ENCODE results near the gene AGO4.
A peak's percentile ranks its signal among the peaks of the same experiment; 100 is the strongest.
"Not testable (repeated sequence)": the region's sequence is repeated elsewhere in the genome, so short reads cannot be mapped to it uniquely, and the experiment has no call there.

The AGO4 gene

GRCh38 chr1:35797380-35797779, 10.4 kb upstream of the AGO4 start:
- Histone ChIP-seq H3K27ac (no peak overlapping the region), H3K27me3 (ENCODE audit: insufficient read depth, low read depth) (no peaks in the 10 kb centered on the region), H3K4me3 (IDR thresholded peaks at IDR 0.05; ENCODE audit: insufficient read depth, low read depth, low read length) (no peak overlapping the region), H3K4me1 (ENCODE audit: low read depth, poor library complexity, severe bottlenecking) (no peaks in the 10 kb centered on the region), H3K79me2 (ENCODE audit: insufficient read depth, low read depth) (no peaks in the 10 kb centered on the region), H3K36me3 (ENCODE audit: insufficient read depth) (no peaks in the 10 kb centered on the region), H4K20me1 (ENCODE audit: insufficient read depth) (no peaks in the 10 kb centered on the region), H3K4me2 (no peak overlapping the region), H2AFZ (ENCODE audit: low read depth) (no peak overlapping the region), H3K9ac (no peak overlapping the region)
- no peak for TF ChIP-seq CTCF (conservative IDR thresholded peaks at IDR 0.05; ENCODE audit: low read depth, low read length)

- not testable (repeated sequence) for H3K27me3 ChIP-seq (ENCODE audit: insufficient read depth, low read depth); H3K9ac ChIP-seq; H3K36me3 ChIP-seq (ENCODE audit: insufficient read depth); H3K4me3 ChIP-seq (IDR thresholded peaks at IDR 0.05; ENCODE audit: insufficient read depth, low read depth, low read length); H3K79me2 ChIP-seq (ENCODE audit: insufficient read depth, low read depth); H4K20me1 ChIP-seq (ENCODE audit: insufficient read depth); H3K4me1 ChIP-seq (ENCODE audit: low read depth, poor library complexity, severe bottlenecking); H3K27ac ChIP-seq; H3K4me2 ChIP-seq; H2AFZ ChIP-seq (ENCODE audit: low read depth)
Measured at GRCh38 chr1:35798019-35798418, 9.8 kb upstream of the AGO4 start.

GRCh38 chr1:35800167-35800887, 7.5 kb upstream of the AGO4 start:
- H3K4me2 ChIP-seq; H3K36me3 ChIP-seq (ENCODE audit: insufficient read depth); H2AFZ ChIP-seq (ENCODE audit: low read depth); H3K4me1 ChIP-seq (ENCODE audit: low read depth, poor library complexity, severe bottlenecking); H3K79me2 ChIP-seq (ENCODE audit: insufficient read depth, low read depth); H3K27ac ChIP-seq; H4K20me1 ChIP-seq (ENCODE audit: insufficient read depth); H3K4me3 ChIP-seq (IDR thresholded peaks at IDR 0.05; ENCODE audit: insufficient read depth, low read depth, low read length); H3K27me3 ChIP-seq (ENCODE audit: insufficient read depth, low read depth); H3K9ac ChIP-seq: not testable (repeated sequence)

GRCh38 chr1:35808450-35809113, 766 bp downstream of the AGO4 start:
- H3K27me3 ChIP-seq (ENCODE audit: insufficient read depth, low read depth) = no peaks in the 10 kb centered on the region
- peak overlapping the region; percentile 60 for H3K4me3 ChIP-seq (IDR thresholded peaks at IDR 0.05; ENCODE audit: insufficient read depth, low read depth, low read length)
- no peak for TF ChIP-seq CTCF (conservative IDR thresholded peaks at IDR 0.05; ENCODE audit: low read depth, low read length)
- H3K27ac ChIP-seq = no peak overlapping the region
- H4K20me1 ChIP-seq (ENCODE audit: insufficient read depth) = no peaks in the 10 kb centered on the region
- peak overlapping the region; percentile 72 for H3K9ac ChIP-seq
- peak overlapping the region; percentile 95 for H2AFZ ChIP-seq (ENCODE audit: low read depth)
- peaks cover 9% of the 10 kb centered on the region for H3K4me1 ChIP-seq (ENCODE audit: low read depth, poor library complexity, severe bottlenecking)
- no peaks in the 10 kb centered on the region for H3K79me2 ChIP-seq (ENCODE audit: insufficient read depth, low read depth)
- peak overlapping the region; percentile 66 for H3K4me2 ChIP-seq
- no peaks in the 10 kb centered on the region for H3K36me3 ChIP-seq (ENCODE audit: insufficient read depth)

- Histone ChIP-seq H3K27ac (no peak overlapping the region), H3K36me3 (ENCODE audit: insufficient read depth) (no peaks in the 10 kb centered on the region), H3K27me3 (ENCODE audit: insufficient read depth, low read depth) (no peaks in the 10 kb centered on the region), H3K4me1 (ENCODE audit: low read depth, poor library complexity, severe bottlenecking) (peaks cover 9% of the 10 kb centered on the region), H3K4me2 (peak overlapping the region; percentile 66), H2AFZ (ENCODE audit: low read depth) (peak overlapping the region; percentile 95; the same call in 1 of the 2 replicates), H3K79me2 (ENCODE audit: insufficient read depth, low read depth) (no peaks in the 10 kb centered on the region), H3K9ac (no peak overlapping the region), H3K4me3 (IDR thresholded peaks at IDR 0.05; ENCODE audit: insufficient read depth, low read depth, low read length) (peak overlapping the region; percentile 60), H4K20me1 (ENCODE audit: insufficient read depth) (no peaks in the 10 kb centered on the region)
- TF ChIP-seq CTCF (conservative IDR thresholded peaks at IDR 0.05; ENCODE audit: low read depth, low read length) = no peak
Measured at GRCh38 chr1:35809114-35810095, 1.6 kb downstream of the AGO4 start.

Data from KMS-11 (cell line).